Astrocyte of the spinal cord (primary cell): Measurements from ENCODE around the gene MSRB3.
A peak's percentile ranks its signal among the peaks of the same experiment; 100 is the strongest.

Experiments
- DNase-seq: peaks from one replicate; pipeline ENCODE4 v3.0.0; 2011; ENCODE audit warnings: low read depth, low spot score
- H3K4me3 ChIP-seq: 2 replicates; pipeline ENCODE4 v1.5.1; 2011; ENCODE audit warnings: low read depth, mild to moderate bottlenecking, low read length, moderate library complexity
- CTCF ChIP-seq: IDR thresholded peaks from 2 replicates; pipeline ENCODE4 v1.5.1; 2012; ENCODE audit warnings: low read depth, mild to moderate bottlenecking, low read length, inconsistent platforms
- in situ Hi-C: cut with HindIII; loops from 2 replicates; pipeline ENCODE4 v1.10.0; 2017; ENCODE audit warnings: low sequenced_read_pairs

The MSRB3 gene

DNA sequence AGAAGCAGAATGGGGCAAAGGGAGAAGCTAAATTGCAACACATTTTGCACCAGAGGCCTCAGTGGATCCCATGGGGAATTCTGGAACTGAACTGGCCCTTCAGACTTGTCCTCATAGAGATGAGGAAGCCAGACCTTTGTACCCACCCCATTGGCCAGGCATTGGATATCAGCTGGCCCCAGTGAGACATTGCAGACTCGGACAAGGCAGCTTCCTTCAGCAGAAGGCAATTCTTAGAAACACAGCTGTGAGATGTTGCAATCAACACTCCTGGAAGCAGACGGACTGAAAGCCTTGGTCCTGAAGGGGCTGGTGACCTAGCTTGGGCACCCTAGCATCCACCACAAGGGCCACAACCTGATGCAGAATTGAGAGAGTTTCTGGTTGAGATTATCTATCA lies 218.1 kb downstream of the MSRB3 start:
- in situ Hi-C loops, result no loop called here
- H3K4me3 ChIP-seq, result no peak overlapping the region
- TF ChIP-seq CTCF, result no peak
- DNase-seq, result no peak

GRCh38 chr12:65497660-65498059 lies 219.2 kb downstream of the MSRB3 start:
- TF ChIP-seq CTCF, result no peak
- no peak for DNase-seq
- in situ Hi-C loops, result no loop called here
- H3K4me3 ChIP-seq, result no peak overlapping the region

- in situ Hi-C loops, result no loop called here
- DNase-seq, result no peak
Observed at GRCh38 chr12:65499167-65499566, 220.7 kb downstream of the MSRB3 start.

DNA sequence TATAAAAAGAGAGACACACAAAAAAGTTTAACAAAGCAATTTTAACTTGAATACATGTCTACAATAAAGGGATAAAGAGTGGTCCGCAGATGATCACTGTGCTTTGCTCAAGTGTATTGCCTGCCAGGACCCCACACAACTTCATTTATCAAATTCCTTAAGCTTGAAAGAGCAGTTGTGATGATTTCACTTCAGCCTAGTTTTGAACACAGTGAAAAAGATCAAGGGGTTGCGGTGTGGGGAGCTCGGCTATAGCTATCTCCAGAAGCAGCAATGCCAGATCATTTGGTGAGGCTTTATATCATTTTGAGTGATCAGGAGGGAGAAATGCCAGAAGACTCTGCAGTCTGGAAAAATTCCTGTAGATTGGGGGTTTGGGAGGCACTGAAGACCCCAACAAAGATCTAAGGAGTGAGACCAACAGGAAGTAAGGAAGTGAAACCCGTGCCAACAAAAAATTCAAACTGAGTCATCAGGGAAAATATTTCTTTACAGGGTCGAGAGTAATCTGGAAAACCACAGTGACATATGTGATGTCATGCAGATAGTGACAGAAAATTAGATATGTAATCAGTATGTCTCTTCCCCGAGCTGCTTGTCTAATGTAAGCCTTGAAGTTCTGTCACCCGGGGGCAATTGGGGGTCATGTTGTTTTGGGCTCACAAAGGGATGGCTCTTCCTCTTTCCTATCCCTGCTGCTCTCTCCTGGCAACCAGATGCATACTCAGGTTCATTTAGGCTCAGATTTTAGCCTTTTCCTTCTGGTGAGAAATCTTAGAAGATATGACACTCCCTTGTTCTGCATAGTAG lies 221.8 kb downstream of the MSRB3 start:
- TF ChIP-seq CTCF, result no peak
- no peak overlapping the region for H3K4me3 ChIP-seq
- DNase-seq, result peak; percentile 67
- in situ Hi-C loops, result no loop called here

More at GRCh38 chr12:65499167-65499566, 220.7 kb downstream of the MSRB3 start:
- H3K4me3 ChIP-seq, result no peak overlapping the region
- TF ChIP-seq CTCF, result no peak

- in situ Hi-C loops, result no loop called here
- H3K4me3 ChIP-seq, result no peak overlapping the region
- peak; percentile 56 for DNase-seq
- no peak for TF ChIP-seq CTCF
Observed at GRCh38 chr12:65501093-65501621, 222.7 kb downstream of the MSRB3 start.

- TF ChIP-seq CTCF, result no peak
- no peak for DNase-seq
- H3K4me3 ChIP-seq, result no peak overlapping the region
- in situ Hi-C loops, result no loop called here
Observed at GRCh38 chr12:65501935-65502334, 223.5 kb downstream of the MSRB3 start.
